Measurements from ENCODE around the gene EMCN.

- TF ChIP-seq, protein P1, sequence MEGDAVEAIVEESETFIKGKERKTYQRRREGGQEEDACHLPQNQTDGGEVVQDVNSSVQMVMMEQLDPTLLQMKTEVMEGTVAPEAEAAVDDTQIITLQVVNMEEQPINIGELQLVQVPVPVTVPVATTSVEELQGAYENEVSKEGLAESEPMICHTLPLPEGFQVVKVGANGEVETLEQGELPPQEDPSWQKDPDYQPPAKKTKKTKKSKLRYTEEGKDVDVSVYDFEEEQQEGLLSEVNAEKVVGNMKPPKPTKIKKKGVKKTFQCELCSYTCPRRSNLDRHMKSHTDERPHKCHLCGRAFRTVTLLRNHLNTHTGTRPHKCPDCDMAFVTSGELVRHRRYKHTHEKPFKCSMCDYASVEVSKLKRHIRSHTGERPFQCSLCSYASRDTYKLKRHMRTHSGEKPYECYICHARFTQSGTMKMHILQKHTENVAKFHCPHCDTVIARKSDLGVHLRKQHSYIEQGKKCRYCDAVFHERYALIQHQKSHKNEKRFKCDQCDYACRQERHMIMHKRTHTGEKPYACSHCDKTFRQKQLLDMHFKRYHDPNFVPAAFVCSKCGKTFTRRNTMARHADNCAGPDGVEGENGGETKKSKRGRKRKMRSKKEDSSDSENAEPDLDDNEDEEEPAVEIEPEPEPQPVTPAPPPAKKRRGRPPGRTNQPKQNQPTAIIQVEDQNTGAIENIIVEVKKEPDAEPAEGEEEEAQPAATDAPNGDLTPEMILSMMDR (IDR thresholded peaks at IDR 0.05), result no peak
- no peak for TF ChIP-seq POLR2A (IDR thresholded peaks at IDR 0.05)
These were observed 8.4 kb downstream of the EMCN start for GRCh38 chr4:100509386-100509785.
